ENCODE results near the gene FSTL4. TPM values are rescaled to one million over a fixed set of nuclear protein-coding genes. Genes with fewer than 3 reads are reported as not detected.

FSTL4 gene
- total and polyA plus RNA-seq, 2 donors (not counting 1 experiment from before 2014, with no cell fraction given): 0.31 to 6.7 TPM

DNA sequence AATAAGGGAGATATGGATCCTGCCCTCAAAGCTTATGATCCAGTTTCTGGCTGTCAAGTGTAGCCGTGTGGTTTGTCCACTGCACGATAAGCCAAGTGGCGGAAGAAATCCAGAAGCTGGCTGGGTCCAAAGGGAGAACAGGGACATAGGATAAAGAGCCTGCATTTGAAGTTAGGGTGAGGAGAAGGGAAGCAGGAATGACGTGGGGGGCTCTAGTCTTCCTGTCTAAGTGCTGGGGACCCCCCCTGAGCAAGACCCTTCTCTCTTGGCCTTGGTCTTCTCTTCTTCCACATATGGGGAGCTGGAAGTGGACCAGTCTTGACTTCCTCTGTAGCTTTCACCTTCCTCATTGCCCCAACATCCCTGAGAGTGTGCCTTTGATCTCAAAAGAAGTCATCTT, 186.6 kb downstream of the FSTL4 start:
- H3K27me3 ChIP-seq (replicated peaks in 1 of 4; ENCODE audit: control extremely low read depth in 1 of 4, control insufficient read depth in 3 of 4, insufficient read depth in 4 of 4, low read length in 3 of 4): no peaks in the 10 kb centered on the region
- H2AFZ ChIP-seq (ENCODE audit: insufficient read depth, low read depth, low read length, poor library complexity, severe bottlenecking): no peak overlapping the region
- Mint-ChIP-seq H3K9me3 (ENCODE audit: insufficient read depth) (no peaks in the 10 kb centered on the region), H3K4me3 (no peak overlapping the region), H3K27ac (no peak overlapping the region), H3K27me3 (peaks cover 28% of the 10 kb centered on the region), H3K4me1 (peaks cover 7% of the 10 kb centered on the region)
- CTCF ChIA-PET: interaction anchor here (0.5 to 5.8 kb wide), 8 partner anchors 8 to 554 kb away, joined by 3 to 87 read pairs (median 10); no protein-coding TSS in a partner anchor
- H3K4me1 ChIP-seq (ENCODE audit: control insufficient read depth in 2 of 2, insufficient read depth in 2 of 2, low read length in 2 of 2): peaks cover 0 to 15% of the 10 kb centered on the region in 2 donors
- TF ChIP-seq, protein P1, sequence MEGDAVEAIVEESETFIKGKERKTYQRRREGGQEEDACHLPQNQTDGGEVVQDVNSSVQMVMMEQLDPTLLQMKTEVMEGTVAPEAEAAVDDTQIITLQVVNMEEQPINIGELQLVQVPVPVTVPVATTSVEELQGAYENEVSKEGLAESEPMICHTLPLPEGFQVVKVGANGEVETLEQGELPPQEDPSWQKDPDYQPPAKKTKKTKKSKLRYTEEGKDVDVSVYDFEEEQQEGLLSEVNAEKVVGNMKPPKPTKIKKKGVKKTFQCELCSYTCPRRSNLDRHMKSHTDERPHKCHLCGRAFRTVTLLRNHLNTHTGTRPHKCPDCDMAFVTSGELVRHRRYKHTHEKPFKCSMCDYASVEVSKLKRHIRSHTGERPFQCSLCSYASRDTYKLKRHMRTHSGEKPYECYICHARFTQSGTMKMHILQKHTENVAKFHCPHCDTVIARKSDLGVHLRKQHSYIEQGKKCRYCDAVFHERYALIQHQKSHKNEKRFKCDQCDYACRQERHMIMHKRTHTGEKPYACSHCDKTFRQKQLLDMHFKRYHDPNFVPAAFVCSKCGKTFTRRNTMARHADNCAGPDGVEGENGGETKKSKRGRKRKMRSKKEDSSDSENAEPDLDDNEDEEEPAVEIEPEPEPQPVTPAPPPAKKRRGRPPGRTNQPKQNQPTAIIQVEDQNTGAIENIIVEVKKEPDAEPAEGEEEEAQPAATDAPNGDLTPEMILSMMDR (IDR thresholded peaks at IDR 0.05): no peak
- TF ChIP-seq EZH2 (IDR thresholded peaks at IDR 0.05; ENCODE audit: borderline replicate concordance, insufficient read depth, low read depth, low read length, poor library complexity, severe bottlenecking): no peak
- WGBS (ENCODE audit: insufficient coverage): 97% methylated on average over 3 of the region's 4 CpGs
- H3K9me3 ChIP-seq (ENCODE audit: control extremely low read depth in 1 of 3, control insufficient read depth in 2 of 3, insufficient read depth in 1 of 3, low read length in 2 of 3): no peaks in the 10 kb centered on the region
- no peak overlapping the region for H3K4me3 ChIP-seq (ENCODE audit: control extremely low read depth in 1 of 5, extremely low read depth in 1 of 5, insufficient read depth in 1 of 5, low read depth in 2 of 5, low read length in 4 of 5)
- no peak overlapping the region for H3K4me2 ChIP-seq (replicated peaks; ENCODE audit: low read depth, low read length, poor library complexity, severe bottlenecking)
- H3K27ac ChIP-seq (ENCODE audit: low read length in 2 of 2): no peak overlapping the region
- intact Hi-C loops (cut with micrococcal nuclease): no loop called here
- H4K20me1 ChIP-seq (ENCODE audit: control insufficient read depth, insufficient read depth, low read length, poor library complexity, severe bottlenecking): no peaks in the 10 kb centered on the region
- H3K79me2 ChIP-seq (ENCODE audit: control insufficient read depth, insufficient read depth, low read length): no peaks in the 10 kb centered on the region
- no peaks in the 10 kb centered on the region for H3K36me3 ChIP-seq (replicated peaks in 1 of 2; ENCODE audit: control extremely low read depth in 1 of 2, control insufficient read depth in 1 of 2, extremely low read depth in 1 of 2, insufficient read depth in 2 of 2, low read length in 1 of 2)
- ATAC-seq (ENCODE audit: low read depth) (no peak), DNase-seq (no peak)
- no peak overlapping the region for H3K9ac ChIP-seq (ENCODE audit: low read length)
- POLR2A ChIA-PET: no interaction called here

DNA sequence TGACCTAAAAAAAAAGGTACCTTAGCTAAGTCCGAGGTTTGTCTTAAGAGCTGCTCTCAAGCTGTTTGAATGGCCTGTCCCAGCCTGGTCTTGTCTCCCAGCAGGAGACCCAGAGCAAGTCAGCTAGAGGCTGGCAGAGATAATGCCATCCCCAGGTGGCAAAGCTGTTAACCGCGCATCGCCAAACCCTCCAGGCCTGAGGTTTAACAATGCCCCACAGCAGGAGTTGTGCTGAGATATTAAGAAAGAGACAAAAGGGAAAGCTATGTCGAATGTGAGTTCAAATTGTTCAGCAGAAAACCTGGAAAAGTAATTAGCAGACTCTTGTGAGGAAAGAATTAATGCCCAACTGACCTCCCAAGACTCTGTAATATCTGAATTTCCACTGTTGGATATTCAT, 187.1 kb downstream of the FSTL4 start:
- H3K36me3 ChIP-seq (replicated peaks in 1 of 2; ENCODE audit: control extremely low read depth in 1 of 2, control insufficient read depth in 1 of 2, extremely low read depth in 1 of 2, insufficient read depth in 2 of 2, low read length in 1 of 2): no peaks in the 10 kb centered on the region
- H3K79me2 ChIP-seq (ENCODE audit: control insufficient read depth, insufficient read depth, low read length): no peaks in the 10 kb centered on the region
- H3K9me3 ChIP-seq (ENCODE audit: control extremely low read depth in 1 of 3, control insufficient read depth in 2 of 3, insufficient read depth in 1 of 3, low read length in 2 of 3): no peaks in the 10 kb centered on the region
- no peak overlapping the region for H3K4me2 ChIP-seq (replicated peaks; ENCODE audit: low read depth, low read length, poor library complexity, severe bottlenecking)
- H3K27me3 ChIP-seq (replicated peaks in 1 of 4; ENCODE audit: control extremely low read depth in 1 of 4, control insufficient read depth in 3 of 4, insufficient read depth in 4 of 4, low read length in 3 of 4): no peaks in the 10 kb centered on the region
- H3K9me3 Mint-ChIP-seq (ENCODE audit: insufficient read depth): no peaks in the 10 kb centered on the region
- ATAC-seq (ENCODE audit: low read depth): no peak
- TF ChIP-seq EZH2 (IDR thresholded peaks at IDR 0.05; ENCODE audit: borderline replicate concordance, insufficient read depth, low read depth, low read length, poor library complexity, severe bottlenecking): no peak
- TF ChIP-seq, protein P1 (IDR thresholded peaks at IDR 0.05): no peak
- CTCF ChIA-PET: interaction anchor here (0.5 to 5.8 kb wide), 11 partner anchors 9 to 1030 kb away, joined by 3 to 87 read pairs (median 7); no protein-coding TSS in a partner anchor
- H3K27ac Mint-ChIP-seq: no peak overlapping the region
- H3K4me3 ChIP-seq (ENCODE audit: control extremely low read depth in 1 of 5, extremely low read depth in 1 of 5, insufficient read depth in 1 of 5, low read depth in 2 of 5, low read length in 4 of 5): no peak overlapping the region
- H3K27me3 Mint-ChIP-seq: peaks cover 28% of the 10 kb centered on the region
- DNase-seq: no peak
- H3K27ac ChIP-seq (ENCODE audit: low read length in 2 of 2): no peak overlapping the region
- no peak overlapping the region for H2AFZ ChIP-seq (ENCODE audit: insufficient read depth, low read depth, low read length, poor library complexity, severe bottlenecking)
- no peaks in the 10 kb centered on the region for H4K20me1 ChIP-seq (ENCODE audit: control insufficient read depth, insufficient read depth, low read length, poor library complexity, severe bottlenecking)
- intact Hi-C loops (cut with micrococcal nuclease): no loop called here
- POLR2A ChIA-PET: no interaction called here
- no peak overlapping the region for H3K4me3 Mint-ChIP-seq
- no peak overlapping the region for H3K9ac ChIP-seq (ENCODE audit: low read length)
- peaks cover 0 to 15% of the 10 kb centered on the region in 2 donors for H3K4me1 ChIP-seq (ENCODE audit: control insufficient read depth in 2 of 2, insufficient read depth in 2 of 2, low read length in 2 of 2)
- peaks cover 7% of the 10 kb centered on the region for H3K4me1 Mint-ChIP-seq
- WGBS (ENCODE audit: insufficient coverage): 100% methylated on average over 4 of the region's 5 CpGs

Measured in B cell (primary cell).